A673 (cell line): ENCODE data around the gene NKD1. TPM values are rescaled to one million over a fixed set of nuclear protein-coding genes. Genes with fewer than 3 reads are reported as not detected.

Experiments
- BruUV-seq: library from RNA; stranded (reverse); fragments of 400-500 nt; replicated peaks from 2 replicates; lab custom pipeline; 2021; lab: Mats Ljungman, UMichigan
- CTCF ChIA-PET: fragments of 300-600 bp; sonication (Branson Sonifier 250); formaldehyde crosslinking; loops from one replicate; lab custom pipeline; 2022; ENCODE audit warnings: antibody characterized with exemption; lab: Charles Lee
- POLR2A ChIA-PET: fragments of 300-600 bp; sonication (Branson Sonifier 250); formaldehyde crosslinking; loops from one replicate; lab custom pipeline; 2022; ENCODE audit warnings: antibody characterized with exemption; ENCODE audit not compliant: low non-redundant PET; lab: Charles Lee
- DNase-seq: peaks from one replicate; pipeline ENCODE4 v3.0.0-alpha.2; 2015; ENCODE audit warnings: low spot score
- H3K27ac ChIP-seq: fragments of 200-600 bp; sonication (generic); 2 replicates; pipeline ENCODE4 v1.5.1; 2016; ENCODE audit warnings: mixed run types, low read depth, mild to moderate bottlenecking, mixed read lengths, antibody characterized with exemption, low read length; ENCODE audit not compliant: poor library complexity, severe bottlenecking
- H3K27me3 ChIP-seq: fragments of 200-600 bp; sonication (generic); replicated peaks from 2 replicates; pipeline ENCODE4 v1.6.1; 2017; ENCODE audit warnings: mixed run types, low read depth, mild to moderate bottlenecking, mixed read lengths, antibody characterized with exemption, low read length; ENCODE audit not compliant: insufficient read depth, poor library complexity
- H3K36me3 ChIP-seq: fragments of 200-600 bp; sonication (generic); 2 replicates; pipeline ENCODE4 v1.6.1; 2016; ENCODE audit warnings: mixed run types, mild to moderate bottlenecking, mixed read lengths, antibody characterized with exemption, low read length; ENCODE audit not compliant: insufficient read depth, poor library complexity, severe bottlenecking
- H3K4me1 ChIP-seq: fragments of 200-600 bp; sonication (generic); 2 replicates; pipeline ENCODE4 v1.6.1; 2017; ENCODE audit warnings: mixed run types, mild to moderate bottlenecking, mixed read lengths, antibody characterized with exemption, low read length; ENCODE audit not compliant: insufficient read depth, poor library complexity, severe bottlenecking
- H3K4me3 ChIP-seq: fragments of 200-600 bp; sonication (generic); 2 replicates; pipeline ENCODE4 v1.5.1; 2016; ENCODE audit warnings: low read depth, mixed run types, mild to moderate bottlenecking, mixed read lengths, low read length; ENCODE audit not compliant: poor library complexity, severe bottlenecking
- H3K9me3 ChIP-seq: fragments of 200-600 bp; sonication (generic); 2 replicates; pipeline ENCODE4 v1.6.1; 2016; ENCODE audit warnings: mixed run types, low read depth, mild to moderate bottlenecking, mixed read lengths, antibody characterized with exemption, low read length; ENCODE audit not compliant: poor library complexity, severe bottlenecking
- CTCF ChIP-seq: fragments of 300-800, 200-600 bp; sonication (generic); conservative IDR thresholded peaks from 2 replicates; pipeline ENCODE4 v1.5.1; 2017; ENCODE audit warnings: low read depth, mild to moderate bottlenecking, antibody characterized with exemption, low read length, moderate library complexity, mixed read lengths
- EZH2 ChIP-seq: fragments of 200-600 bp; sonication (generic); IDR thresholded peaks from 2 replicates; pipeline ENCODE4 v1.6.1; 2017; ENCODE audit warnings: borderline replicate concordance, low read depth, mild to moderate bottlenecking, mixed read lengths, antibody characterized with exemption, low read length; ENCODE audit not compliant: poor library complexity, severe bottlenecking
- intact Hi-C: fragments of 100-400 bp; cut with micrococcal nuclease; formaldehyde crosslinking; loops from one replicate; pipeline ENCODE4 v1.10.0; 2022; ENCODE audit not compliant: unreplicated experiment
- total RNA-seq: library from RNA; stranded (reverse); gene quantifications from 2 replicates; pipeline ENCODE4 v1.2.3, GENCODE V29; 2021

The NKD1 gene
- total RNA-seq, 1 experiment from 2014 or later, result 1.1 TPM

- Histone ChIP-seq H3K36me3 (no peaks in the 10 kb centered on the region), H3K27me3 (peaks cover 24% of the 10 kb centered on the region), H3K4me1 (no peaks in the 10 kb centered on the region), H3K9me3 (no peaks in the 10 kb centered on the region), H3K4me3 (no peak overlapping the region), H3K27ac (no peak overlapping the region)
- POLR2A ChIA-PET, result no interaction called here
- intact Hi-C loops, result no loop called here
- CTCF ChIA-PET, result no interaction called here
- TF ChIP-seq EZH2 (no peak), CTCF (no peak)
- DNase-seq, result no peak
- BruUV-seq, result no TSS peak
Observed at GRCh38 chr16:50696575-50697420, 148.6 kb downstream of the NKD1 start.

GRCh38 chr16:50697421-50697715 is 149.2 kb downstream of the NKD1 start:
- no peak overlapping the region for H3K27ac ChIP-seq
- H3K27me3 ChIP-seq, result peaks cover 20% of the 10 kb centered on the region
- H3K4me1 ChIP-seq, result no peaks in the 10 kb centered on the region
- no peaks in the 10 kb centered on the region for H3K9me3 ChIP-seq
- no TSS peak for BruUV-seq
- CTCF ChIA-PET, result no interaction called here
- TF ChIP-seq EZH2, result no peak
- no peak for TF ChIP-seq CTCF
- POLR2A ChIA-PET, result no interaction called here
- no peak overlapping the region for H3K4me3 ChIP-seq
- H3K36me3 ChIP-seq, result no peaks in the 10 kb centered on the region
- DNase-seq, result no peak
- intact Hi-C loops, result no loop called here

GRCh38 chr16:50697881-50698767 is 149.9 kb downstream of the NKD1 start:
- H3K36me3 ChIP-seq, result no peaks in the 10 kb centered on the region
- H3K27me3 ChIP-seq, result peaks cover 12% of the 10 kb centered on the region
- no peaks in the 10 kb centered on the region for H3K4me1 ChIP-seq
- intact Hi-C loops, result no loop called here
- ChIA-PET CTCF (no interaction called here), POLR2A (no interaction called here)
- TF ChIP-seq CTCF (no peak), EZH2 (no peak)
- H3K4me3 ChIP-seq, result no peak overlapping the region
- H3K9me3 ChIP-seq, result no peaks in the 10 kb centered on the region
- no TSS peak for BruUV-seq
- H3K27ac ChIP-seq, result no peak overlapping the region
- no peak for DNase-seq

Other genes starting within 250 kb of the NKD1 start
- gene BRD7, start 179.4 kb upstream of the NKD1 start, total RNA-seq, result 93.0 and 95.3 TPM in 2 replicates
- gene SNX20, start 132.9 kb downstream of the NKD1 start, total RNA-seq, result not detected in 2 replicates
- gene NOD2, start 145.2 kb downstream of the NKD1 start, total RNA-seq, result not detected in 2 replicates
- gene CYLD, start 193.7 kb downstream of the NKD1 start, total RNA-seq, result 6.3 and 9.5 TPM in 2 replicates